HEK293T (cell line): ENCODE data around the gene PAIP2.

Source experiments
- CTCF ChIA-PET: fragments of 350-600 bp; formaldehyde crosslinking; extraction: SDS; loops from one replicate; lab custom pipeline; 2021; ENCODE audit warnings: antibody characterized with exemption, inconsistent platforms; lab: Yijun Ruan, JAX
- POLR2A ChIA-PET: fragments of 350-600 bp; formaldehyde crosslinking; extraction: SDS; loops from one replicate; lab custom pipeline; 2020; ENCODE audit warnings: antibody characterized with exemption, inconsistent platforms; lab: Yijun Ruan, JAX
- DNase-seq: peaks from one replicate; pipeline ENCODE4 v3.0.0; 2012; ENCODE audit warnings: mixed read lengths; ENCODE audit errors: extremely low spot score
- ARNT ChIP-seq: fragments of 450-650 bp; IDR thresholded peaks from 2 replicates; pipeline ENCODE4 v1.6.1; 2017; ENCODE audit warnings: mild to moderate bottlenecking
- BHLHE40 ChIP-seq: fragments of 450-650 bp; IDR thresholded peaks from 2 replicates; pipeline ENCODE4 v1.6.1; 2016; ENCODE audit warnings: mild to moderate bottlenecking, moderate library complexity, borderline replicate concordance
- CTBP1 ChIP-seq: fragments of 450-650 bp; IDR thresholded peaks from 2 replicates; pipeline ENCODE4 v1.6.1; 2016; ENCODE audit warnings: borderline replicate concordance
- ELF4 ChIP-seq: fragments of 450-650 bp; IDR thresholded peaks from 2 replicates; pipeline ENCODE4 v1.6.1; 2017; ENCODE audit warnings: antibody characterized with exemption
- FOXA1 ChIP-seq: fragments of 450-650 bp; IDR thresholded peaks from 2 replicates; pipeline ENCODE4 v1.6.1; 2016; ENCODE audit warnings: mild to moderate bottlenecking
- FOXK2 ChIP-seq: fragments of 450-650 bp; IDR thresholded peaks from 2 replicates; pipeline ENCODE4 v1.6.1; 2016; ENCODE audit warnings: mild to moderate bottlenecking
- FOXM1 ChIP-seq: fragments of 450-650 bp; IDR thresholded peaks from 2 replicates; pipeline ENCODE4 v1.6.1; 2017; ENCODE audit warnings: mild to moderate bottlenecking, borderline replicate concordance
- HDGF ChIP-seq: fragments of 450-650 bp; IDR thresholded peaks from 2 replicates; pipeline ENCODE4 v1.6.1; 2017; ENCODE audit warnings: antibody characterized with exemption, borderline replicate concordance
- L3MBTL2 ChIP-seq: fragments of 450-650 bp; conservative IDR thresholded peaks from 2 replicates; pipeline ENCODE4 v1.6.1; 2016; ENCODE audit warnings: mild to moderate bottlenecking
- LEF1 ChIP-seq: fragments of 450-650 bp; IDR thresholded peaks from 2 replicates; pipeline ENCODE4 v1.6.1; 2017; ENCODE audit warnings: mild to moderate bottlenecking, borderline replicate concordance
- NFRKB ChIP-seq: fragments of 450-650 bp; IDR thresholded peaks from 2 replicates; pipeline ENCODE4 v1.6.1; 2016; ENCODE audit warnings: mild to moderate bottlenecking, moderate library complexity
- PKNOX1 ChIP-seq: fragments of 450-650 bp; IDR thresholded peaks from 2 replicates; pipeline ENCODE4 v1.6.1; 2016
- SP1 ChIP-seq: fragments of 450-650 bp; IDR thresholded peaks from 2 replicates; pipeline ENCODE4 v1.6.1; 2017
- SUZ12 ChIP-seq: fragments of 450-650 bp; IDR thresholded peaks from 2 replicates; pipeline ENCODE4 v1.6.1; 2016; ENCODE audit warnings: mild to moderate bottlenecking
- TARDBP ChIP-seq: fragments of 450-650 bp; IDR thresholded peaks from 2 replicates; pipeline ENCODE4 v1.6.1; 2016
- ZNF384 ChIP-seq: fragments of 450-650 bp; IDR thresholded peaks from 2 replicates; pipeline ENCODE4 v1.6.1; 2016

The PAIP2 gene

GRCh38 chr5:139410121-139410992 is 68.7 kb downstream of the PAIP2 start:
- ChIA-PET CTCF (interaction anchor here (0.6 to 1.4 kb wide), 5 partner anchors 12 to 760 kb away, joined by 3 to 4 read pairs (median 4); no protein-coding TSS in a partner anchor), POLR2A (interaction anchor here (1.6 to 1.7 kb wide), 2 partner anchors 29 to 150 kb away, joined by 6 to 7 read pairs; partner anchors contain the start of genes DNAJC18 and UBE2D2)

DNA sequence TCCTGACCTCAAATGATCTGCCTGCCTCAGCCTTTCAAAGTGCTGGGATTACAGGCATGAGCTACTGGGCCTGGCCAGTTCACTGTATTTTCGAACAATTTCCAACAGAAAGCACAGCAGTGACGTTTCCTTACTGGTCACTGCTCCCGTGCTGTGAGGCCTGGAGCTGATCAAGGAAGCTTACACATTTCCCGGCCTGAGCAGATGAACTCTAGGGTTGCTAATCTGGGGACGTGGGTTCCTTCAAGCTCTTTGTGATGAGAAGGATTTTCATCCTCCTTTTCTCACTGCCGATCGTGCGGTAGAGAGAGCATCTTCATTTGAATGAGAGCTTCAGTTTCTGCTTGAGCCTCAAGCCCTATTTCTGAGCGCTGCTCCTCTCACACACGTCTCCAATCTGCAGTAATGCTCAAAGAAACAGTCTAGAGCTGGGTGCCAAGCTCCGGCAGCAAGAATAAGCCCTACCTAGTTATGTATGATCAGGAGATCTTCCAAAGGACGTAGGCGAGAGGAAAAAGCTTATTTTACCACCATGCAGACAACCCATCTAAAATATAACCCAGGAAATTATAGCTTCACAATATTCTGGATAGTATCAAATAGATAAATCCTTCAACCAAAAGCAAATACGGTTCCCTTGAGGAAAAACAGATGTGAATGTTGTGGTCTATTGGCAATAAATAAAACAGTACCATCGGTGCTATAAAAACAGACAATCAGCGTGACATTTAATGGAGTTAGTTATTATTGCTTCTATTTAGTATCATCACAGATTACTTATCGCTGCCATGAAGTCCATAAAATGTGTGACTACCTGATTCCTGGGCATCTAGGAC is 69.6 kb downstream of the PAIP2 start:
- DNase-seq, result no peak
- CTCF ChIA-PET, result interaction anchor here (0.5 to 1.4 kb wide), 5 partner anchors 11 to 1074 kb away, joined by 3 to 4 read pairs (median 3); no protein-coding TSS in a partner anchor
- POLR2A ChIA-PET, result interaction anchor here (1.6 to 1.7 kb wide), 2 partner anchors 28 to 150 kb away, joined by 6 to 7 read pairs; partner anchors contain the start of genes DNAJC18 and UBE2D2
- TF ChIP-seq SUZ12 (no peak), BHLHE40 (no peak), FOXA1 (no peak), FOXM1 (no peak), NFRKB (no peak), CTBP1 (no peak), ZNF384 (no peak), PKNOX1 (no peak), L3MBTL2 (no peak), LEF1 (no peak), HDGF (no peak)

More at GRCh38 chr5:139410121-139410992, 68.7 kb downstream of the PAIP2 start:
- no peak for DNase-seq
- TF ChIP-seq HDGF (no peak), LEF1 (no peak), BHLHE40 (no peak), ZNF384 (no peak), SUZ12 (no peak), L3MBTL2 (no peak), SP1 (no peak), TARDBP (no peak), FOXA1 (no peak), ELF4 (no peak), FOXK2 (no peak), CTBP1 (no peak), NFRKB (no peak)

GRCh38 chr5:139413153-139413552 is 71.5 kb downstream of the PAIP2 start:
- ChIA-PET POLR2A (interaction anchor here (1.4 kb wide), 1 partner anchor 26 kb away, joined by 4 read pairs; the partner anchor contains the start of gene DNAJC18), CTCF (no interaction called here)
- no peak for DNase-seq
- TF ChIP-seq HDGF (no peak), L3MBTL2 (no peak), FOXM1 (no peak), FOXK2 (no peak)

DNA sequence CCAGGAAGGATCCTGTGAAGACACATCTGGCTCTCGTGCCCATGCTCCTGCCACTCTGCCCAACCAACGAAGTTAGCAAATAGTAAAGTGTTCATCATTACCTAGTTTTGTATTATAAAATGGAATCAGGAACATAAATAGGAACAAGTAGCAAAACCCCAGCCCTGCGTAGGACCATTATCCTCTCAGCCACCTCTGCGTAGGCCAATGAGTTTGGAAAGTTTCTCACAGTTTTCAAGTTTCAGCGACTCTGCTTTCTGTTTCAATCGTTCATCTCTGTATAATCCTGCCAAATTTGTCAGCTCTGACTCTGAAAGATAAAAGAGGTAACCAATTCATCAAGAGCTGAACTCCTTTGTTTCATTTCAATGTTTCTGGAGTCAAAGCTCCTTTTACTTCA is 72.3 kb downstream of the PAIP2 start:
- CTCF ChIA-PET, result interaction anchor here (0.8 to 1.2 kb wide), 2 partner anchors 100 to 110 kb away, joined by 3 to 4 read pairs; no protein-coding TSS in a partner anchor
- no peak for DNase-seq
- POLR2A ChIA-PET, result interaction anchor here (1.4 kb wide), 1 partner anchor 25 kb away, joined by 4 read pairs; the partner anchor contains the start of gene DNAJC18
- TF ChIP-seq ELF4 (no peak), CTBP1 (no peak), ARNT (no peak), ZNF384 (no peak), BHLHE40 (no peak), L3MBTL2 (no peak), FOXM1 (no peak), NFRKB (no peak), HDGF (no peak), LEF1 (no peak), PKNOX1 (no peak), FOXA1 (no peak), TARDBP (no peak), FOXK2 (no peak), SUZ12 (no peak), SP1 (no peak)

GRCh38 chr5:139414581-139415130 is 73.0 kb downstream of the PAIP2 start:
- CTCF ChIA-PET, result interaction anchor here (0.8 to 1.2 kb wide), 2 partner anchors 99 to 110 kb away, joined by 3 to 4 read pairs; no protein-coding TSS in a partner anchor
- POLR2A ChIA-PET, result interaction anchor here (1.4 kb wide), 1 partner anchor 25 kb away, joined by 4 read pairs; the partner anchor contains the start of gene DNAJC18
- DNase-seq, result no peak
- TF ChIP-seq ELF4, result no peak
- TF ChIP-seq FOXA1, result no peak
- TF ChIP-seq FOXM1, result no peak
- no peak for TF ChIP-seq L3MBTL2
- no peak for TF ChIP-seq ZNF384
- no peak for TF ChIP-seq SP1
- TF ChIP-seq NFRKB, result no peak
- no peak for TF ChIP-seq SUZ12
- no peak for TF ChIP-seq CTBP1
- TF ChIP-seq PKNOX1, result no peak
- TF ChIP-seq BHLHE40, result no peak
- no peak for TF ChIP-seq HDGF
- TF ChIP-seq FOXK2, result no peak
- TF ChIP-seq TARDBP, result no peak
- no peak for TF ChIP-seq LEF1
- no peak for TF ChIP-seq ARNT
